ENCODE data around the gene IRF2.

Gene IRF2

DNA sequence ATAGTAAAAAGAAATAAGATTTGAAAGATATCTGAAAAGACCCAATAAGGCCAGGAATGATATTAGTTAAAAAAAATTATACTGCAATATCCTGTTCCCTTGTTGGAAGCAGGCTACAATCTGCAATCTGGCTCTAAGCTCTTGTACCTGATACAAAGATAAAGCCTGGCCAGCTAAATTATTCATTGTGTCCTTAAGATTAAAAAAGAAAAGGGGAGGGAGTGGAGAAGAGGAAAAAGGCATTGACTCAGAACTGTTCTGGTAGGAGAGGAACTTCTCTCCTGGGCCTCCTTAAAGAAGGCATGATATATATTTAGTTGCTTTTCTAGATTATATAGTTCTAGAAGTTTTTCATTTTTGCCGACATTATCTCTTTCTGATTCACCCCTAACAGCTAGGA lies 46.7 kb downstream of the IRF2 start:
- no peak for DNase-seq

DNA sequence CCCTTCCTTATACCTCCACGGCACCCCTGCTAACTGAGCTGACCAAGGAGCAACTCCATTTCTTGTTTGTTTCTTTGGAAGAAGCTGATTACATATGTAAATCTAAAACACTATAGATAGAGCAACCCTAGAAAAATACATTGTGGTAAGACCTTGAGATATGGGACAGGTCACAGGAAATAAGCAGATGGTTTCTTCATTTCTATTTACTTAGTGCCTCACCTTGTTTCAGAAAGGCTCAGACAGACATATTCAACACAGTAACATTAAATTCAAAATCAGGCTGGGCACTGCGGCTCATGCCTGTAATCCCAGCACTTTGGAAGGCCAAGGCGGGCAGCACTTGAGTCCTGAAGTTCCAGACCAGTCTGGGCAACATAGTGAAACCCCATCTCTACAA lies 47.3 kb downstream of the IRF2 start:
- no peak for DNase-seq

DNA sequence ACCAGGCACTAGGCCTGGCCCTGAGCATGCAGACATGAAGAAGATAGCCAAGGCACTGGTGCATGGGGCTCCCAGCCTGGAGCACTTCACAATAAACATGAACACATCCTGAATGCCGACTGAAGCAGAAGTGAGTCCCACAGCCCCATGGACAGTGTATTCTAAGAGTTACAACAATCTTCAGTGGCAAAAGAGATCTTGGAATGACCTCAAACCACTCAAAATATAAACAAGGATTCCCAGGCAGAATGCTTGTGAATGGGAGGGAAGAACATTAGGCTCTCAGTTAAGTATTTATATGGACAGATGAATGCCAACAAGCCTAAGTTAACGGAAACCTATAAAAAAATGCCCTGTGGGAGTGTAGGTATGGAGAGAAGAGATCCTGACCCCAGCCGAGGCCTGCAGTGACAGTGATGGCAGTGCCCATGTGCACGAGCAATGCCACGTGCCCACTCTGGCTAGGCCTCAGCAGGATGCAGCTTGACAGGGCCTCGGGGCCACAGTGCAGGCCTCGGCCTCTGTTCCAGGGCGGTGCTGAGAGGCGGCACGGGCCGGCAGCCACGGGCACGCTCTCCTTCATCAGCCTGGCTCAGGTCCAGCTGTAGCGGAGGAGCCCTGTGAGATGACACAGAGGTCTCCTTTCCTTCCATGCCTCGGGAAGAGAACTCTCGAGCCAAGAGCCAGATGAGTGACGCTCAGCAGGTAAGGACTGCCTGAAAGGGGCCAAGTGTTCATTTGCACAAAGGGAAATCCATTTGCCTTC lies 49.2 kb downstream of the IRF2 start:
- DNase-seq = no peak

GRCh38 chr4:184424279-184424678 lies 50.1 kb downstream of the IRF2 start:
- DNase-seq = no peak

DNA sequence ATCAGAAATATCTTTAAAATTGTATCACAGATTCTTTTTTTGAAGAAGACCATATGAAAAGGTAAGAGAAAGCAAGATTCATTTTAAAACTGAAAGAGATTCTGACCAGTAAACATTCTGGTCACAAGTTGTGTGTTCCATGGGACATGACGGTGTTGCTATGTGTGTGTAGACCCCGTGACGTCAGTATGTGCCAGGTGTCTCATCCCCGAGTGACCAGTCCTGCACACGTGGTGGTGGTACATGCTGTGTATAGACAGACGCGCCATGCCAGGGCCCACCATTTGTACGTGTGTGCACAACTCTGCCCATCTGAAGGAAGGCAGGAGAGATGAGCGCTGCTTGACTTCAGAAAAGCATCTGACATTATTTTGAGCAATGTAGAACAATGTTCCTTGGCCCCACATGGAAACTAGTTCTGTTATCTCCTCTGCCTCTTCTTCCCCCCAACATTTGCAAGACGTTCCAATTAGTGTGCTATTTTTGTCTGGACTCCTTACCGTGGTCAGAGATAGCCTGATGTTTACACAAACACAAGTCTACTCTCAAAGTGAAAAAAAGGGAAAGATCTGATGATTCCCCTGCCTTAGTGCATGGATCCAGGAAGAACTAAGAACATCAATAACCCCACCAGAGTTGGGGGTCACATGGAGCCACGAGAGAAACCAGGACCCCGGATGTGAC lies 51.2 kb downstream of the IRF2 start:
- no peak for DNase-seq

GRCh38 chr4:184422378-184422777 lies 52.0 kb downstream of the IRF2 start:
- DNase-seq = no peak

- no peak for DNase-seq
Observed at GRCh38 chr4:184421533-184422155, 52.7 kb downstream of the IRF2 start.

DNA sequence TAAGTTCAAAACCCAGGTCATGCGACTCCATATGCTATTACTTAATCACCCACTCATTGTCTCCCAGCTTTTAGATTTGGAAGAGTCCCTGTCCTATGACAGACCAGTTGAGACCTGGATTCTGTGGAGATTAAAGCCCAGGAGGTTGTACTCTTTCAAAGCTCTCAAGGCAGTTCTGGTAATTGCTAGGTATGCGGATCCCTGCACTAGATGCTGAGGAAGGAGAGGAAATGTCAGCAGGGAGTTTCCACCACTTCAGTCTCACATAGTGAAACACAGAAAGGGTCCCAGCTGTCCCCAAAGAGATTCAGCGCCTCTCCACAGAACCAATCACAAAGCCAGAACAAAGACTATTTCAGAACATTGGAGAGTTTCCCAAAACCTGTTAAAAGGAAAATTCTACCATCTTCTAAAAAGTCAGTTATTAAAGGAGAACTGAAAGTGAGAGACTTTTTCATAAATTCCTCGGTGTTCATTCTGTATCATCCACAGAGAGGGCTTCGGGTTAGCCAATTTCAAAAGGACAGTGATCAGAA lies 53.4 kb downstream of the IRF2 start:
- no peak for DNase-seq

GRCh38 chr4:184420402-184420801 lies 53.9 kb downstream of the IRF2 start:
- no peak for DNase-seq

- no peak for DNase-seq
Observed at GRCh38 chr4:184419976-184420375, 54.4 kb downstream of the IRF2 start.

- no peak for DNase-seq
Observed at GRCh38 chr4:184417802-184418511, 56.4 kb downstream of the IRF2 start.

- DNase-seq = no peak
Observed at GRCh38 chr4:184416913-184417734, 57.2 kb downstream of the IRF2 start.

DNA sequence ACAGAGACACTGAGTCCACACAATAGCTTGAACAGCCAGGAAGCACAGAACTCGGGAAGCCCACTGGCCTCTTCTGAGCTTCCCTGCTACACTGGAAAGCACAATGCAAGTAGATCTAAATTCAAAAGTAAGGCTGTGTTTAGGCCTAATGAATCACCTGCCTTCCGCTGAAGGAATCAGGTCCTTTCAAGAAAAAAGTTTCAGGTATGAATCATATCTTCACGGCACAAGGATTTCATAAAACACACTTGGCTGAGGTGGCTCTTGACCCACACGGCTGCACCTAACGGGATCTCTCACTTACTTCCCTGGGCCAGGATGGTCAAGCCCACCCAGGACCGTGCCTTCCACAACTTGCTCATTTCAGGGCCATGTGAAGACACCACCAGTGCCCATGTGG lies 59.3 kb downstream of the IRF2 start:
- no peak for DNase-seq

DNA sequence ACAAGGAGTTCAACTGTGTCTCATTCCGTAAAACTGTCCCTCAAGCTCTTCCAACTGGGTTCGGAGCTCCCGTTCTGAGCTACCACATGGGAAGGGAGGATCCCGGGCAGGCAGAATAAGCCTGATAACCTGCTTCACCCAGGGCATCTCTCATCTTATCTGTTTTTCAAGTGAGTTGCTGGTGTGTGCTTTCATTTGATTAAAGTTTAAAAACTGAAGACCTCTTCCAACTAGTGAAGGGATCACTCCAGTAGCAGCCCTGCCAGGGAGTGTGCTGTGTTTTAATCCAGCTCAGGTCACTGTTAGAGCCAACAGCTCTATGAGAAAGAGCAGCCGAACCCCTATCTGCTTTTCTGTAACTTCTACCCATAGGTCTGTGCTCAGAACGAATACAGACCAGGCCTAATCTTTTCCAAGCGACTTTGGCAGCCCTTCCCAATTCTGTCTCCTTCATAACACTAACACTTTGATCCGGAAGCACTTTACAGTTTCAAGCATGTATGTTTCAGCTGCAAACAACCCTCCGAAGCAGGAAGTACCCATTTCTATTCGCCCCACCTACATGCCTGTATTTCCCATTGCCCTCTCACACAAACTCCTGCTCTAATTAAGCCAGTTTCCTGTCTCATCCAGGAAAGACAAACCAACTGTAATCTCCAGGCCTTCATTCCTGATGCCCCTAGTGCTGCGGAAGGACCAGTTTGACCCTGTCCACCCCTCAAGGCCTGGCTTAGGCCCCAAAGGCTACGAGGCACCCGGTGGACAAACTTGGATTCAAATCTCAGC lies 60.9 kb downstream of the IRF2 start:
- DNase-seq = no peak

- DNase-seq = no peak
Observed at GRCh38 chr4:184410748-184411147, 63.6 kb downstream of the IRF2 start.

DNA sequence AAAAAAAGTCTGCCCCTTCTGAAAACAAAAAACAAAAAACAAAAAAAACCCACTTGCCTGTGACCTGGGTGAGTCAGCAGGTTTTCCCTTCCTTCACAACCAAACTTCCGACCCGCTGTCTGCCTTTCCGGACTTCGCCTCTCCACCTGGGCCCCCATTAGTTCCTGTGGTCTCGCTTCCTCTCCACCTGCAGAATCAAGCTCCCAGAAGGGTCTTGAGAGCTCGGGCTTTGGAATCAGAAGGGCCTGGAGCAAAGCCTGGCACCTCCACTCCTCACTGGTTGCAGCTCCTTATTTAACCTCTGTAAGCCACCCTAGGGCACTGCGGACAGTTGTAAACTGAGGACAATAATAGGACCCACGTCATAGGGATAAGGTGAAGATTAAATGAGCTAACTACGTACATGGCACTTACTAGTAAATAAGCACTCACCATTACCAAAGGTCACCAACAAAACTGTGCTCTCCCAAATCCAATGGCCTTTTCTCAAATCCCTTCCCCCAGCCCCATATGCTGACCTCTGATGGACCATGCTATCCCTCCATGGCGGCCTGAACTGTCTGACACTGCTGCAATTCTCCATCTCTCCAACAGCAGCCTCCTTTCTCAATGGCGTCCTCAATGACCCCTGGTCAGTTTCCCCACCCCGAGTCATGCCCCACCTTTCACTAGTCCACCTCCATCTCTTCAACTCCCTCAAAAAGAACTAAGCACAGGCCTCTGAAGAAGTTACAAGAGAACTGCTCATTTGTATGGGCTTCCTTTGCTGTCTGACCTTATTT lies 64.2 kb downstream of the IRF2 start:
- DNase-seq = no peak

- DNase-seq = no peak
Observed at GRCh38 chr4:184409502-184409901, 64.8 kb downstream of the IRF2 start.

GRCh38 chr4:184408684-184409081 lies 65.7 kb downstream of the IRF2 start:
- DNase-seq = no peak

- DNase-seq = no peak
Observed at GRCh38 chr4:184408021-184408683, 66.2 kb downstream of the IRF2 start.

GRCh38 chr4:184406958-184407391 lies 67.4 kb downstream of the IRF2 start:
- DNase-seq = no peak
